KG1 (cell line): Measurements from ENCODE around the gene FBLN1.
"Not testable (repeated sequence)": the region's sequence is repeated elsewhere in the genome, so short reads cannot be mapped to it uniquely, and the experiment has no call there.

Experiments
- DNase-seq: peaks from one replicate; lab custom pipeline; 2025; lab: John Stamatoyannopoulos, UW

The FBLN1 gene

GRCh38 chr22:45585946-45586540, 83.4 kb downstream of the FBLN1 start:
- DNase-seq, result no peak

GRCh38 chr22:45586651-45587405, 84.1 kb downstream of the FBLN1 start:
- no peak for DNase-seq

- DNase-seq, result no peak
Measured at GRCh38 chr22:45587638-45588505, 85.2 kb downstream of the FBLN1 start.

- DNase-seq, result no peak
Measured at GRCh38 chr22:45589556-45589955, 86.9 kb downstream of the FBLN1 start.

GRCh38 chr22:45590262-45590661, 87.6 kb downstream of the FBLN1 start:
- no peak for DNase-seq

DNA sequence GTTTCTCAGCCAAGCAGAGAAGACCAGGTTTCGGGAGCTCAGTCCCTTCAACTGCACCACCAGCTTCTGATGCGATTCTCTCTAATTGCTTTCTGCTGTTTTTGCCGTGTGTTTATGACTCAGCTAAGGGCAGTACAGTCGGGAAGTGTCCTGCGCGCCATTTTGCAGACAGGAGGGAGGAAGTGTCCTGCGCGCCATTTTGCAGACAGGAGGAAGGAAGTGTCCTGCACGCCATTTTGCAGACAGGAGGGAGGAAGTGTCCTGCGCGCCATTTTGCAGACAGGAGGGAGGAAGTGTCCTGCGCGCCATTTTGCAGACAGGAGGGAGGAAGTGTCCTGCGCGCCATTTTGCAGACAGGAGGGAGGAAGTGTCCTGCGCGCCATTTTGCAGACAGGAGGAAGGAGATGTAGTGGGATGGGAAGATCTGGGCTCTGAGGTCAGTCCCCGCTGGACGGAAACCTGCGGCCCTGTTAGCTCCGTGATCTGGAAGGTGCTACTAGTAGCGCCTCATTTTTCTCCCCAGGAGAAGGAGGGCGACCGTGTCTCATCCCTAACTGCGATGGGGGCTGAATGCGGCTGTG, 89.0 kb downstream of the FBLN1 start:
- not testable (repeated sequence) for DNase-seq

DNA sequence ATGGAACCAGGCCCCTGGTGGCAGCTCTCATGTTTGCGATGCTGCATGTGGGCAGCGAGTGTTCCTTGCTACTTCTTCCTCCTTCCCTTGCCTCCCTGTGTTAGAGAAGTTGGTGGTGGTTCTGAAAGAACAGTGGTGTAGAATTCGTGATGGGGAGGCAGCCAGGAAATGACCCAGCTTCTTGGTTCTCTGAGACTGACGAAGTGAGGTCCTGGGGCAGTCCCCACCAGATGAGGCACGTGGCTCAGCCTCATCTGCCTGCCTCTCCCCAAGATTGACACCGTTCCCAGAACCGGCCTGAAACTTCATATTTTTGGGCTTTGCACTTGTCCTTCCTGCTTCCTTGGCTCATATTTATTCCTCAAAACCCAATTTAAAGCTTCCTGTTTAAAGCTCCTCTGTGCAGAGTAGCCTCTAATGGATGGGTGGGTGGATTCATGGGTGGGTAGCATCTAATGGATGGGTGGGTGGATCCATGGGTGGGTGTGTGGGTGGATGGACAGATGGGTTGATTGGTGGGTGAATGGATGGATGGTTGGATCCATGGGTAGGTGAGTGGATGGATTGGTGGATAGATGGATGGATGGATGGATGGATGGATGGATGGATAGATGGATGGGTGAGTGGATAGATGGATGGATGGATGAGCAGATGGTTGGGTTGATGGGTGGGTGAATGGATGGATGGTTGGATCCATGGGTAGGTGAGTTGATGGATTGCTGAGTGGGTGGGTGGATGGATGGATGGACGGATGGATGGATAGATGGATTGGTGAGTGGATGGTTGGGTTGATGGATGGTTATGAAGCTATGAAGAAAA, 91.6 kb downstream of the FBLN1 start:
- DNase-seq, result no peak

DNA sequence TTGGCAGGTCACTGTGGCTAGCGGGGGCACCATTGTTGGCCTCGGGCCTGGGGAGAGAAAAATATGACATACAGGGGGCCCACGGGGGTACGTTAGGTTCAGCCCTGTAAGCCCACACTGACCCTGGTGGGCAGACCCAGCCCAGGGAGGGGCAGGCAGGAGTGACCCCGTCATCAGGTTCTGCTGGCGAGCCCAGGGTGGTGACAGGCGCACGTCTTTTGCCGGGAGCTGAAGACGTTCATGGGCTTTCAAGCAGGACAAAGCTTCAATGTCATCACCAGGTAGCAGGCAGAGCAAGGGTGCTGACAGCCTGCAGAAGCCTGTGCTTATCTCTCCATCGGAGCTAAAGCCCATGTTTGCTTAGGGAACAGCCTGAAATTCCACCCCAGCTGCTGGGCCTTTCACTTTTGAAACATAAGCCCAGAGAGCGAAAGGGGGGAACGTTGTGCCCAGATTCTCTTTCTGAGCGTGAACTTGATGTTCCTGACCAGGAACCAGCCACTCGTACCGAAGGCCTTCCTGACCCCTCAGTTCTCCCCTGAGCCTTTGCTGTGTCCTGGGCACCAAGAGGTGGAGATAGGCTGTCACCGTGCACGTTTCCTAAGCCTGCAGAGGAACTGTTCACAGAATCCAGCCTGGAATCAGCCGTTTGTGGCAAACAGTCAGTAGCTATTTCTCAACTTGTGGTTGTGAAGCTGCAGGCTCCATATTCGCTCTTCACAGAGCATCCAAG, 94.9 kb downstream of the FBLN1 start:
- no peak for DNase-seq

- DNase-seq, result no peak
Measured at GRCh38 chr22:45598596-45599217, 96.0 kb downstream of the FBLN1 start.

GRCh38 chr22:45599836-45600577, 97.3 kb downstream of the FBLN1 start:
- DNase-seq, result no peak

DNA sequence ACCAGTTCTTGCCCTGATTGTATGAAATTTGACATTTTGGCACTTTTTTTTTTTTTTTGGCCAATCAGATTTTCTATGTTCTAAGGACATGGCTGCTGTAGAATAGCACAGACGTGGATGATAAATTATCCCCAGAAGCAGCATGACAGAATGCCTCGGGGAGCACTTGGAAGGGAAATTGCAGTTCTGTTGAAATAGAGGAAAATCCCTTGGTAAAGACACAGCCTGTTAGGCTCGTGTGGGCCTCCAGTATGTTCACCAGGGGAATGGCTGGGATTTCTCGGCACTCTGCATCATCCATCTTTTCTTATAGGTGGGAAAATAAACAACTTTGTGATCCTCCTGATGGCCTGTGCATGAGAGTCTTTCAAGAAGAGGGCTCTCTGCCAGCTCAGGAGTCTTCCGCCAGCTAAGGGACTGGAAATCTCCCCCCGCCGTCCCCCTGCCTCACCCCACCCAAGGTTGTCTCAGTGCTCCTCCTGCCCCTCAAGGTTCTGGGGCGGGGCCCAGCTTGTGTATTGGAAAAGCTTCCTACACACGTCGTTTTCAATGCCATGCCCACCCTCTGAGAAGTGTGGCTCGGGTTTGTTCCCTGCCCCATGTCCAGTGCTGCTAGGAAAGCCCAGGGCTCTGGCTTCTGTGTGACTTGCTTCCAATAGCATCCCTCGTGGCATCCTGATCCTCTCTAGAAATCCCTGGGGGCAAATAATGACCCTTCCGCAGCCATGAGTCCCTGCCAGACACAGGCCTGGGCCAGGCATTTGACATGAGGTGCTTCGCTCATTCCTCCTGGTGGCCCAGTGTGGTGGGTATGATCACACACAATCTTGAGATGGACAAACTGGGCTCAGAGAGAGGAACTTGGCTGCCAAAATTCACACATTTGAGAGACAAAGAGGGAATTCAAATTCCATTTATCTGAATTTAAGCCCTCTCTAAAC, 98.4 kb downstream of the FBLN1 start:
- no peak for DNase-seq

DNA sequence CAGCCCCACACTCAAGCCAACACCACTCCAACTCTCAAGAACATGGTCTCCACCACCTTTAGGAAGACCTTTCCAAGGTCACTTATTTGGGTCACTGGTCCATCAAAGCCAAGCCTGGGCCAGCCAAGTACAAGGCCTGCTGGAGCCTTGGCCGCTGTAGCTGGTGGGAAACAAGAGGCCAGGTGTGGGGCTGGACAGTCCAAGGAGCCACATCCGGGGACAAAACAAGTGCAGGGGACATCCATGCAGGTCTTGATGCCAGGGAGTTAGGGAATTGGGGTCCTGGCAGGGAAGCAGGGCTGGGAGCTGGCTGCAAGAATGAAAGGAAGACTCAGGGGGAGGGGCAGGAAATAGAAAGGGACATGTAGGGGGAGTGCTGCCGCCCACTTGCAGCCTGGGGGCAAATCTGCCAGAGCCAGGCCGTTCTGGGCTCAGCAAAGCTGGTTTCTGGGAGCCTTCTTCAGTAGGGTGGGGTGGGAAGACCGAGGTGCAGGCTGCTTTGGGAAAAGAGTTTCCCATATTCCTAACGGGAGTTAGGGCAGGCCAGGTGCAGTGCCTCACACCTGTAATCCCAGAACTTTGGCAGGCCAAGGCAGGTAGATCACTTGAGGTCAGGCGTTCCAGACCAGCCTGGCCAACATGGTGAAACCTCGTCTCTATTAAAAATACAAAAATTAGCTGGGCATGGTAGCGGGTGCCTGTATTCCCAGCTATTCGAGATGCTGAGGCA, 99.5 kb downstream of the FBLN1 start:
- no peak for DNase-seq

DNA sequence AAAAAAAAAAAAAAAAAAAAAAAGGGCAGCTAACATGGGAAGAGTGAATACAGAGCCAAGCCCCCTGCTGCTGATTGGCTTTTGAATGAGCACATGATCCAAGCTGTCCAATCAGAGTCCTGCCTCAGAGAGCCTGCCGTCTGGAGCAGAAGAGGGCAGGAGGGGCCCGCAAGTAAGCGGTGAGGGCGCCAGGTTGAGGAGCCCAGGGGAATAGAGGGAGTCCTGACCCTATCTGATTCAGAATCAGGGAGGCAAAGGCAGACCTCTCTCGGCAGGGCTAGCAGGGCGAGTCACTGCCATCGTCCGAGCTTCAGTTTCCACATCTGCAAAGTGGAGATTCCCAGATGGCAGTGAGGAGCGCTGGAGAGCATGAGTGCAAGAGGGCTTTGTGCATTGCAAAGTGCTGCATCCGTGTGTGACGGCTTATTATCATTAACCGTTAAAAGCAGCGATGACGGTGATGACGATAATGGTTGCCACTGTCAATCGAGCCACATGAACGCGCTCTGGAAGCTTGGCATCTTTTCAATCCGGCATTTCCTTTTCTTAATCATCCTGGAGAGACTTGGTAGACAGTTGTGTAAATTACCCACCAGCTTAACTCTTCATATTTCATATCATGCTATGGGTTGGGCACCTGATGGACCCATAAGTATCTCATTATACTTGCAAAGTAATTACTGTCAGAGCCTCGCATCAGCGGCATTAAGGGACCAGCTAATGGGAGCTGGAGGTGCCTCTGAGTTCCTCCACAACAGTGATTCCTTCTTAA, 100.3 kb downstream of the FBLN1 start:
- DNase-seq, result no peak

- no peak for DNase-seq
Measured at GRCh38 chr22:45603619-45604018, 100.9 kb downstream of the FBLN1 start.

- not testable (repeated sequence) for DNase-seq
Measured at GRCh38 chr22:45608045-45608444, 105.4 kb downstream of the FBLN1 start.

- peak; percentile 23 for DNase-seq
Measured at GRCh38 chr22:45608763-45609180, 106.1 kb downstream of the FBLN1 start.

DNA sequence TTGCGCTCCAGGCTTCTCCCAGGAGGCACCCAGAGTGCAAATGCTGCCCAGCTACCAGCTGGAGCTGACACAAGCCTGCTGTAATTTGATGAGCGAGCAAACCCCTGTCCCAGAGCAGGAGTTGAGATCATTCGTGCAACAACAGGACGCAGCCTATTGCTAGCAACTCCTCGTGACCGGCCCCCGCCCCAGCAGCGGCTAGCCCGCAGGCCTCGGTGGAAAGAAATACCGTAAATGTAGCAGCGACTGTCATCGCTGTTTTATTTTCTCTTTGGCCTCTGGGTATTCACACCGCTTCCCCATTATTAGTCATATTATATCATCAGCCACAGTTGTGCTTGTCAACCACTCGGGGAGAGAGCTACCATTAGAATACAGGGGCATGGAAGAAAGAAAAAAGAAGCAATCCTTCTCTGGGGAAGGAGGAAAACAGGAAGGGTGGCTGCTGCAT, 109.8 kb downstream of the FBLN1 start:
- no peak for DNase-seq
